NCI-H2171 (cell line): Measurements from ENCODE around the gene CCDC3.

Experiments
- DNase-seq: peaks from one replicate; lab custom pipeline; 2025; lab: John Stamatoyannopoulos, UW

Gene CCDC3

GRCh38 chr10:12961416-12962205 is 39.9 kb downstream of the CCDC3 start:
- DNase-seq: no peak

- no peak for DNase-seq
These were observed 40.6 kb downstream of the CCDC3 start for GRCh38 chr10:12960941-12961340.

GRCh38 chr10:12960334-12960898 is 41.1 kb downstream of the CCDC3 start:
- DNase-seq: no peak

- no peak for DNase-seq
These were observed 42.9 kb downstream of the CCDC3 start for GRCh38 chr10:12958546-12959110.

- DNase-seq: no peak
These were observed 44.4 kb downstream of the CCDC3 start for GRCh38 chr10:12957081-12957480.

GRCh38 chr10:12954866-12955265 is 46.6 kb downstream of the CCDC3 start:
- DNase-seq: no peak

GRCh38 chr10:12950583-12951128 is 50.9 kb downstream of the CCDC3 start:
- DNase-seq: no peak

GRCh38 chr10:12949248-12949647 is 52.3 kb downstream of the CCDC3 start:
- DNase-seq: no peak

GRCh38 chr10:12947741-12948140 is 53.8 kb downstream of the CCDC3 start:
- DNase-seq: no peak

GRCh38 chr10:12946372-12946771 is 55.1 kb downstream of the CCDC3 start:
- DNase-seq: no peak

GRCh38 chr10:12945690-12946359 is 55.7 kb downstream of the CCDC3 start:
- no peak for DNase-seq

- DNase-seq: no peak
These were observed 56.6 kb downstream of the CCDC3 start for GRCh38 chr10:12944931-12945330.

GRCh38 chr10:12943425-12943824 is 58.1 kb downstream of the CCDC3 start:
- DNase-seq: no peak

GRCh38 chr10:12941966-12942365 is 59.5 kb downstream of the CCDC3 start:
- DNase-seq: no peak

- no peak for DNase-seq
These were observed 60.7 kb downstream of the CCDC3 start for GRCh38 chr10:12940791-12941190.

- no peak for DNase-seq
These were observed 63.2 kb downstream of the CCDC3 start for GRCh38 chr10:12938271-12938670.

GRCh38 chr10:12937527-12937926 is 64.0 kb downstream of the CCDC3 start:
- no peak for DNase-seq

- no peak for DNase-seq
These were observed 66.7 kb downstream of the CCDC3 start for GRCh38 chr10:12934777-12935176.

GRCh38 chr10:12929381-12929780 is 72.1 kb downstream of the CCDC3 start:
- DNase-seq: no peak

- no peak for DNase-seq
These were observed 72.9 kb downstream of the CCDC3 start for GRCh38 chr10:12928571-12928970.

GRCh38 chr10:12927896-12928295 is 73.6 kb downstream of the CCDC3 start:
- no peak for DNase-seq

- DNase-seq: no peak
These were observed 75.7 kb downstream of the CCDC3 start for GRCh38 chr10:12925845-12926244.

GRCh38 chr10:12924911-12925310 is 76.6 kb downstream of the CCDC3 start:
- DNase-seq: no peak
